Esophagus muscularis mucosa (tissue), 3 donors: ENCODE measurements around the gene SYNDIG1L.

Source experiments
- CTCF ChIP-seq, 3 experiments: fragments of 200-600 bp in 2 of 3; fragments of 450-650 bp in 1 of 3; sonication (generic) in 2 of 3; IDR thresholded peaks; one replicate each; pipeline ENCODE4 v1.5.1; 2017 to 2019; ENCODE audit warnings: antibody characterized with exemption in 3 of 3, mild to moderate bottlenecking in 2 of 3, moderate library complexity in 1 of 3
- POLR2A ChIP-seq: fragments of 450-650 bp; IDR thresholded peaks from one replicate; pipeline ENCODE4 v1.6.1; 2017; ENCODE audit warnings: antibody characterized with exemption, moderate library complexity, mild to moderate bottlenecking, low read depth
- POLR2AphosphoS5 ChIP-seq, 2 donors: sonication (generic); formaldehyde crosslinking; IDR thresholded peaks; one replicate each; pipeline ENCODE4 v1.6.1; 2017; ENCODE audit warnings: antibody characterized with exemption in 2 of 2

GRCh38 chr14:74415115-74415437 is 10.9 kb downstream of the SYNDIG1L start:
- TF ChIP-seq CTCF (IDR thresholded peaks at IDR 0.05) (no peak), POLR2AphosphoS5 (IDR thresholded peaks at IDR 0.05) (no peak), POLR2A (no peak)
